A172 (cell line): ENCODE data around the gene ZNF764. TPM values are rescaled to one million over a fixed set of nuclear protein-coding genes. Genes with fewer than 3 reads are reported as not detected.
"Not testable (repeated sequence)": the region's sequence is repeated elsewhere in the genome, so short reads cannot be mapped to it uniquely, and the experiment has no call there.

Experiments used
- DNase-seq: peaks from one replicate; pipeline ENCODE4 v3.0.0-alpha.2; 2015; ENCODE audit warnings: low spot score
- total RNA-seq: library from RNA; depleted of rRNA; stranded (reverse); fragments of >200 nt; shearing (Covaris generic); gene quantifications from 2 replicates; pipeline ENCODE4 v1.2.3, GENCODE V29; 2014; rRNA removed

ZNF764 gene
- total RNA-seq, result 7.3 and 8.1 TPM in 2 replicates

- peak; percentile 97 for DNase-seq
Measured at GRCh38 chr16:30557957-30558788, at the start of gene ZNF764. Gene ZNF764 (minus strand): TSS chr16:30558374. CDS start chr16:30558182, 192 bp downstream.

- no peak for DNase-seq
Measured at GRCh38 chr16:30606004-30606403, 47.8 kb upstream of the ZNF764 start.

GRCh38 chr16:30605158-30605557, 47.0 kb upstream of the ZNF764 start:
- no peak for DNase-seq

- no peak for DNase-seq
Measured at GRCh38 chr16:30604316-30604947, 46.3 kb upstream of the ZNF764 start.

- no peak for DNase-seq
Measured at GRCh38 chr16:30603945-30604315, 45.8 kb upstream of the ZNF764 start.

- no peak for DNase-seq
Measured at GRCh38 chr16:30602616-30603277, 44.6 kb upstream of the ZNF764 start.

- no peak for DNase-seq
Measured at GRCh38 chr16:30601966-30602365, 43.8 kb upstream of the ZNF764 start.

GRCh38 chr16:30600929-30601328, 42.8 kb upstream of the ZNF764 start:
- no peak for DNase-seq

- DNase-seq, result no peak
Measured at GRCh38 chr16:30600215-30600614, 42.0 kb upstream of the ZNF764 start.

- DNase-seq, result no peak
Measured at GRCh38 chr16:30592871-30593270, 34.7 kb upstream of the ZNF764 start.

- DNase-seq, result not testable (repeated sequence)
Measured at GRCh38 chr16:30590869-30591268, 32.7 kb upstream of the ZNF764 start.

- DNase-seq, result not testable (repeated sequence)
Measured at GRCh38 chr16:30589582-30589981, 31.4 kb upstream of the ZNF764 start.

- no peak for DNase-seq
Measured at GRCh38 chr16:30588651-30589050, 30.5 kb upstream of the ZNF764 start.

- no peak for DNase-seq
Measured at GRCh38 chr16:30585400-30586191, 27.4 kb upstream of the ZNF764 start, which contains the start of gene ZNF785. Gene ZNF785 (minus strand): TSS chr16:30585697. CDS start chr16:30585611, 86 bp downstream.

GRCh38 chr16:30585022-30585399, 26.8 kb upstream of the ZNF764 start:
- DNase-seq, result no peak

- DNase-seq, result no peak
Measured at GRCh38 chr16:30582611-30583340, 24.6 kb upstream of the ZNF764 start.

GRCh38 chr16:30581457-30581856, 23.3 kb upstream of the ZNF764 start:
- no peak for DNase-seq

GRCh38 chr16:30574678-30575077, 16.5 kb upstream of the ZNF764 start:
- no peak for DNase-seq

GRCh38 chr16:30571445-30572322, 13.5 kb upstream of the ZNF764 start, which contains the start of gene ZNF688:
Gene ZNF688 (minus strand): TSS chr16:30571714. CDS start chr16:30571629, 85 bp downstream.
- DNase-seq, result peak; percentile 95
